GM18520 (cell line): ENCODE data around the gene AMPD1.

Source experiments
- ATAC-seq: cut with Tn5 transposase; IDR thresholded peaks from one replicate; pipeline ENCODE4 v1.9.1; 2021; ENCODE audit not compliant: unreplicated experiment

AMPD1 gene

DNA sequence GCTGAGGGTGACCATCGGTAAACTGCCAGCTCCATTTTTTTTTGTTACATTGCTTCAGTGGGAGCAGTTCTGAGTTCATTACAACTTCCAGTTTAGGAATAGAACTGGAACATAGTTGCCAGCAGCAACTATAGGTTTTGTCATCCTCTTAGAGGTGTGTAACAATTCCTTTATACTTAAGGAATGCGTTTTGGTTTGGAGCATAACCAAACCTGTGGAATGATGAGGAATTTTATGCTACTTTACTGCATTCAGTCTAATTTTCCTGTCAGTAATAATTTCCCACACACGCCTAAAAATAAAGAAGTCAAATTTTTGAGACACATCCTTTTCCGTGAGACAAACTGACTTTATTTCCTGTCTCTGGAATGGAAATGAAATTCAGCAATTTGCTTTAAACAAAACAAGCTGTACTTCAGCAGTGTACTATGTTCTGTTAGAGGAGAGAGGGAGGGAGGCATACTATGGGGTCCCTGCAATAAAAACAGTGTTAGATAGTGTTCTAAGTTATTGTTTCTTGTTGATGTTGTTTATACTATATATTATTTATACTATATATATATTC lies 4.8 kb upstream of the AMPD1 start:
- no peak for ATAC-seq

DNA sequence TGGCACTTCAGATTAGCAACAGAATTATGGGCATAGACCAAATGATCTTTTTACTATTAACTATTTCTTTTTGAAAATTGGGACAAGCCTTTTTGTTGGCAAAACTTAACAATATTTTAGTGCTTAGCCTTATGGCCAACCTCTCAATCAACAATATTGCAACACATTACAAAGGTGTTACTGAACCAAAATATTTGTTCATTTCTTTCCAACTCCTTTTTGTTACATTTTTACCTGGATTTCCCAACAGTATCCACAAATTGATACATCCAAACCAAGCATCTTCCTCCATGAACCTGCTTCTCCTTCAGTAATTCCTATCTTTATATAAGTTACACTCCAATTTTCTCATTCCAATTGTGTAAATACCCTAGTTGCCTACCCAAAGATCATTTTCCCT lies 1.5 kb upstream of the AMPD1 start:
- no peak for ATAC-seq

GRCh38 chr1:114694540-114695310 lies 621 bp downstream of the AMPD1 start:
- no peak for ATAC-seq

DNA sequence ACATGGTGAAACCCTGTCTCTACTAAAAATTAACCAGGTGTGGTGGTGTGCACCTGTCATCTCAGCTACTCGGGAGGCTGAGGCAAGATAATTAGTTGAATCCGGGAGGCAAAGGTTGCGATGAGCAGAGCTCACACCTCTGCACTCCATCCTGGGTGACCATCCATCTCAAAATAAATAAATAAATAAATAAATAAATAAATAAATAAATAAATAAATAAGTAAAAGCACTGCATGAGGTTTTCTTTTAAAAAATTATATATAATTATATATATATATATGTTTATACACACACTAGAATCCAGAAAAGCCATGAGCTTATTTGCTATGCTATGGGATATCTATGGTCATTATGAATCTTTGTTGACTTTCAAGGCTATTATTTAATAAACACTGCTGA lies 2.4 kb downstream of the AMPD1 start:
- ATAC-seq = no peak

GRCh38 chr1:114691061-114691460 lies 4.3 kb downstream of the AMPD1 start:
- no peak for ATAC-seq

DNA sequence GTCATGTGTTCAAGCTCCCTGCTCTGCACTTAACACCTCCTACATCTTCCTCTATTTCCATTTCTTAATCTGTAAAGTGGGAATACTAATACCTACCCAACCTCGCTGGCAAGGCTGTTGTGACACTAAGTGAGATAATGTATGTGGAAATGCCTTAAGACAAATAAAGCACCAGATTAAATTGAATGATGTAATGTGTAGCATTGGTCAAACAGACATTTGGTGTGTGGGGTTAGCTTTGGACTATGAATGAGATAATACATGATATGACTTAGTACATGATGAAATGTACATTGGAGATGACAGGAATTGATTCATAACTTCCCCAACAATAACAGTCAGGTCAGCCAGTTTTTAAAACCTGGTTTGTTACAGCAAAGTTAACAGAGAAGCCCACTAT lies 5.2 kb downstream of the AMPD1 start:
- ATAC-seq = no peak

- no peak for ATAC-seq
Measured at GRCh38 chr1:114688526-114688925, 6.8 kb downstream of the AMPD1 start.

DNA sequence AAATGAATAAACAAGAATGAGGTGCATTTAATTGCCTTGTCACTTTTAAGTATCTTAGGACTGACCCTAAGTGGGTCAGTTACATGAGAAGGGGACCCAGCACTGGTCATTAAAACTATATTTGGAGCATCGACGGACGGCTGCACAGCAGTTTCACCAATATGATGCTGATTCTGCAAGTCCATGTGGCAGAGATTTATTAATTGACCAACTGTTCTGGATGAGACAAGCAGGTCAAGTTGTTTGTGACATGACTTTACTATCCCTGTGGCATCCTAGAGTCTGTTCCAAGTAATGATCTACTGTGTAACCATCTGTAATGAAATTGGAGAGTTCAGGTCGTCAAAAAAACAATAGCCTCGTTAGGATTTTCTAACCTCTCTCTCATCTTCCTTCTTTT lies 9.5 kb downstream of the AMPD1 start:
- no peak for ATAC-seq

DNA sequence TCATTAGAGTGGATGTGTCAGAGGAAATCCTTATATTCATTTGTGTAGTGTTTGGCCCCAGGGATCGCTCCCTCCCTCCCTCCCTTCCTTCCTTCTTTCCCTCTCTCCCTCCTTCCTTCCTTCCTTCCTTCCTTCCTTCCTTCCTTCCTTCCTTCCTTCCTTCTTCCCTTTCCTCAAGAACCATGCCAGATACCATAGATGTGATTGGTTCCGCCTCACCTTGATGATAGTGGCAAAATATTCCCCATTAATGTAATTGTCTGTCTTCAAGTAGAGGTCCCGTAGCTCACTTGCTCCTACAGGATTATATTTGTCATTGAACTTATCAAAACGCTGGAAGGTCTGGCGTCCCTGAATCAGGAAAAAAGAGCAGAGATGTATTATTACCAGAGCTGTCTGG lies 17.7 kb downstream of the AMPD1 start:
- no peak for ATAC-seq

DNA sequence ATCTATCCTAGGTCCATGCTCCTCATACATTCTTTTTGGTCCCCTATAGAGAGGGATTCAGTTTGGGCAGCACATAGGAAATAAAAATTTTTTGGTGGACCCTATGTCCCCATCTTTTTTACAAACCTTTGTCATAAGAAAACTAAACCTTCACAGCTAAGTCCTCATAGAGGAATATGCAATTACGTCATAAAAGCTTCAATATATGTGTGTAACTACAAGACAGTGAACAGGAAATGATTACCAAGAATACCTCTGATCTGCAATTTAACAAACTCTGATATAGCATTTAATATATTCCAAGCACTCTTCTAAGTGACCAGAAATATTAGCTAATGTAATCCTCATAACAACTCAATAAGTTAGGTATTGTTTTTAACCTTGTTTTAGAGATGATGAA lies 19.2 kb downstream of the AMPD1 start:
- ATAC-seq = no peak

- no peak for ATAC-seq
Measured at GRCh38 chr1:114671939-114672275, 23.4 kb downstream of the AMPD1 start.

DNA sequence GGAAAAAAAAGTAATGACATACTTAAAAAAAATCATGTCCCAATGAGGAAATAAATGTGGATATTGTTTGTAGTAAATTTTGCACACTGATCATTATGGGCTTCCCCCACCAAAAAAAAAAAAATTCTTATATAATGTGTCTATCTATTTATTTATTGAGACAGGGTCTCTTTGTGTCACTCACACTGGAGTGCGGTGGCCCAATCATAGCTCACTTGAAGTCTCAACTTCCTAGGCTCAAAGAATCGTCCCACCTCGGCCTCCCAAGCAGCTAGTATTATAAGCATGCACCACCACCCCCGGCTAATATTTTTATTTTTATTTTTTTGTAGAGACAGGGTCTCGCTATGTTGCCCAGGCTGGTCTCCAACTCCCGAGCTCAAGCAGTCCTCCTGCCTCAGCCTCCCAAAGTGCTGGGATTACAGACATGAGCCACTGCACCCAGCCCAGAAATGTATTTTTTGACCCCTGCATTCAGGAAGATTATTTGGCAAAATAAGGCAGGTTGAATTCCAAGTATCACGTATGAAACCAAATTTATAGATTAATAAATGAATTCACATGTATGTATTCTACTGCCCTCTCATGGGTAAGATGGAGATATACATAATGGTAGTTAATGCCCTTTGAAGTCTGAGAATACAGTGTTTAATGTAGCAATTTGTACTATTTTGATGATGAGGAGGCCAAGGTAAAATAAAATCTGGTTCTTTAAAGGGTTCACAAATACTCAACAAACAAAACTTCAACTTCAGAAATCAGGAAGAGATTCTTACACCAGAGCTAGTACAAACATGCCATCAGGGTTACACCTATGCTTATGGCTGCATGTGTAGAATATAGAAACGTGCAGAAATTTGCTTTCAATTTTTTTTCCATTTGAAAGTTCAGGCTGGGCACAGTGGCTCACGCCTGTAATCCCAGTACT lies 24.1 kb downstream of the AMPD1 start:
- no peak for ATAC-seq

DNA sequence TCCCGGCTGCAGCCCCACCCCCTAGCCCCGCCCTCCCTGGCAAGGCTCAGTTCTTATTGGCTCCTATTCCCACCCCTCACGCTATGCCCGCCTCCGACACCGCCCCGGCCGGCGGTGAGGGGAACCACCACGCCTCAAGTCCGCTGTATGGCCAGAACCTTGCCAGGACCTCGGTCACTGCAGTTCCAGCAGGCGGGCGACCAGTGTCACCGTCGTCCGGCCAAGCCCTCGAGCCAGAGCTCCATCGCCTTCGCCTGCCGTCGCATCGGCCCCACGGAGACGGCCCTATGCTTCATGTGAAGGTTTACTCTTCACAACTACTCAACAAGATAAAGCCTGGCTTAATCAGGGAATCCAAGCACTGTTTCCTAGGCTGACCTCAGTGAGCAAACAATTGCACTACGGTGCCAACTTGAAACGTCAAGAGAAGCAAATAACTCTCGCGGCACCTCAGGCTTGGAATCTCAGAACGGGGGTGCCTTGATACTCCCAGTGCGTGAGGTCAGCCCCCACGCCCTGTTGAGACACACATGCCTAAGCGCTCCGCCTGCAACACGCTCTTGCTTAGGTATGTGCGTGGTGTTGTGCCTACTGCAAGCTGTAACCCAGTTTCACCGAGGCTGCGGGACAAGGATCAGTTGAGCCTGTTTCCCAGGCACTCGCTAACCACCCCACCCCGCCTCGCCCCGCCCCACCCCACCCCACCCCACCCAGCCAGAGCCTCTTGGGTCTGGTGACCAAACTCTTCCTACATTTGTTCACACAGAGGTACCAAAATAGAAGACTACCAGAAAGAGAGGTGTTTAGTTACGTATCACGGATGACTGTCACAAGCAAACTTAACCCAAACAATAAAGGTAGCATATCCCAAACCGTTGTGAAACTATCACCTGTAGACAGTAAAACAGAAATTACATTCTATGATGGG lies 25.0 kb downstream of the AMPD1 start:
- peak; percentile 95 for ATAC-seq

DNA sequence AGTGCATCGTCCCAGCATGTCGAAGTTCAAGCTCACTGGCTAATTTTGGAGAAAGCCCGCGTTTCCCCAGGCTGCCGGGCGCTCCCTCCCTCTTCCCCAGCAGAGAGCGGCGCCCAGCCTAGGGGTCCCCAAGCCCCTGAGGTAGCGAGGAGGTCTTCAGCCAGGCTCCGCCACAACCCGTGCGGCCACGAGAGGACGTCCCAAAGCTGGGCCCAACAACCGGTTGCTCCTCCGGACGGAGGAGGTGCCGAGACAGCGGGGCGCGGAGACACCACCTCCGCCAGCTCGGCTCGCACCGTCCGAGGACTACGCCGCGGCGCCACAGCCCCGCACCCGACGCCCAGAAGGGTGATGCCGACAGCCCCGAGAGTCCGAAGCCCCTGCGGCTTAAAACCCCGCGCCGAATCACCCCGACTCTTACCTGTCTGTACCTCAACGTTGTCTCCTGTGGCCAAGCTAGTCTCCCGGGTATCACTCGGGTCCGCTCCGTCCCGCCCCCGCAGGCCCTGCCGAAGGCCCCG lies 25.7 kb downstream of the AMPD1 start, which contains the start of gene DENND2C:
Gene DENND2C (minus strand): TSS at position 488 of the 521 bp plus-strand sequence. CDS start 44,065 bp downstream, outside the sequence.
- ATAC-seq = peak; percentile 27

GRCh38 chr1:114668784-114669561 lies 26.4 kb downstream of the AMPD1 start:
- ATAC-seq = no peak

GRCh38 chr1:114668373-114668772 lies 27.0 kb downstream of the AMPD1 start:
- no peak for ATAC-seq

DNA sequence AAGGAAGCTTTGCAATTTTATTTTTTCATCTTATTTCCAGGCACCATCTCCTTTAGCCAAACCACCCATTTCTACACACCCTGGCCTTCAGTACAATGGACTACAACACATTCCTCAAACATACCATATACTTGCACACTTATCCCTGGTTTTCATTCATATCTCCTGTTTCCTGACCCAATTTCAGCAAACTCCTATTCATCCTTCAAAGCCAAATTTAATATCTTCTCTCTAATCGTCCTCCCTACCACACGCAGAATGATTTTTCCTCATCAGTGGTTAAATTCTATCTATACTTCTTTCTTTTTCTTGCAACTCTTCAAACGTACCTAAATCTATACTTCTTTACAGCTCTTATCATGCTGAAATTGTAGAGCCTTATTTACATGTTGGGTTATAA lies 28.4 kb downstream of the AMPD1 start:
- ATAC-seq = no peak

GRCh38 chr1:114660238-114660637 lies 35.1 kb downstream of the AMPD1 start:
- ATAC-seq = no peak

- no peak for ATAC-seq
Measured at GRCh38 chr1:114651893-114652292, 43.5 kb downstream of the AMPD1 start.

DNA sequence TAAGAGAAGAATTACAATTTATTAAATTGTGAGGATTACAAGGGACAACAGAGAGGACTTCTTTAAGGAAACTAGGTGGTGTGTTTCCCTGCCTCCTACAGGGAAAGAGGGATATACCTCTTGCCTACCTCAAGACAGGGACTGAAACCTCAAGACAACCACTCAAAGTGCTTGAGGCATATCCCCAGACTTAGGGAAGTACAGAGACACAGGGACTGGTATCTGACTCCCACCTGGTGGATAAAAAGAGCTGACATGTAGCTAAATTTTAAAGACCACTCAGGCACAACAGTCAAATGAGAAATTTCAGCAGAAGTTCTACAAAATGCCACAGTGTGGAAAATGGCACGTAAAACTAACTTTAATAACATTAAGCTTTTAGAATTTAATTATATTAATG lies 46.8 kb downstream of the AMPD1 start:
- no peak for ATAC-seq
